ENCODE data around the gene PNLDC1. TPM values are rescaled to one million over a fixed set of nuclear protein-coding genes. Genes with fewer than 3 reads are reported as not detected.

PNLDC1 gene
- total RNA-seq, 2 donors from 2014 or later, result not detected

DNA sequence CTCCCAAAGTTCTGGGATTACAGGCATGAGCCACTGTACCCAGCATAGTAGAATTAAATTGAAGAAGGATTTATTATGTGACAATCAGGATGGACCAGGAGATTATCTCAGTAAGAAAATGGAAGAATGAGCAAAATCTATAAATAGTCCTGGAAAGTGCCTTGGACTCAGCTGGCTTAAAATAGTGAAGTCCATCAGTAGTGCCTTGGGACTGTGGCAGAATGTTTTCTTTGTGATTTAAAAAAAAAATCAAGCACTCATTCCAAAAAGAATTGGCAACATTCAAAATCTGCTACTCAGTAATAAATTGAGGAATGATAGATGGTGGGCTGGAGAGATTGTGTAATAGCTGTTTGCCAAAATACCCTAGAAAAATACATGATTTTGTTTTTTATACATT lies 53.7 kb downstream of the PNLDC1 start:
- Mint-ChIP-seq H3K36me3 (ENCODE audit: low read depth) (no peaks in the 10 kb centered on the region), H3K9me3 (peaks cover 16% of the 10 kb centered on the region), H3K27me3 (ENCODE audit: insufficient read depth) (no peaks in the 10 kb centered on the region), H3K27ac (no peak overlapping the region), H3K4me3 (no peak overlapping the region), H3K4me1 (peaks cover 2% of the 10 kb centered on the region)
- no peak overlapping the region for H3K9ac ChIP-seq (ENCODE audit: extremely low read depth, low read length, poor library complexity, severe bottlenecking)
- no peak overlapping the region for H3K27ac ChIP-seq (ENCODE audit: low read depth, low read length)
- DNase-seq, result no peak
- no peaks in the 10 kb centered on the region for H3K36me3 ChIP-seq (ENCODE audit: control insufficient read depth, insufficient read depth, low read length)
- no peaks in the 10 kb centered on the region for H3K27me3 ChIP-seq (ENCODE audit: control insufficient read depth, insufficient read depth, low read length, poor library complexity, severe bottlenecking)
- no peaks in the 10 kb centered on the region for H3K4me1 ChIP-seq (ENCODE audit: control insufficient read depth, insufficient read depth, low read length)
- H3K9me3 ChIP-seq (ENCODE audit: control insufficient read depth, low read length), result peaks cover 11% of the 10 kb centered on the region
- no peak overlapping the region for H3K4me3 ChIP-seq (ENCODE audit: low read length)
- TF ChIP-seq, protein P1, sequence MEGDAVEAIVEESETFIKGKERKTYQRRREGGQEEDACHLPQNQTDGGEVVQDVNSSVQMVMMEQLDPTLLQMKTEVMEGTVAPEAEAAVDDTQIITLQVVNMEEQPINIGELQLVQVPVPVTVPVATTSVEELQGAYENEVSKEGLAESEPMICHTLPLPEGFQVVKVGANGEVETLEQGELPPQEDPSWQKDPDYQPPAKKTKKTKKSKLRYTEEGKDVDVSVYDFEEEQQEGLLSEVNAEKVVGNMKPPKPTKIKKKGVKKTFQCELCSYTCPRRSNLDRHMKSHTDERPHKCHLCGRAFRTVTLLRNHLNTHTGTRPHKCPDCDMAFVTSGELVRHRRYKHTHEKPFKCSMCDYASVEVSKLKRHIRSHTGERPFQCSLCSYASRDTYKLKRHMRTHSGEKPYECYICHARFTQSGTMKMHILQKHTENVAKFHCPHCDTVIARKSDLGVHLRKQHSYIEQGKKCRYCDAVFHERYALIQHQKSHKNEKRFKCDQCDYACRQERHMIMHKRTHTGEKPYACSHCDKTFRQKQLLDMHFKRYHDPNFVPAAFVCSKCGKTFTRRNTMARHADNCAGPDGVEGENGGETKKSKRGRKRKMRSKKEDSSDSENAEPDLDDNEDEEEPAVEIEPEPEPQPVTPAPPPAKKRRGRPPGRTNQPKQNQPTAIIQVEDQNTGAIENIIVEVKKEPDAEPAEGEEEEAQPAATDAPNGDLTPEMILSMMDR (conservative IDR thresholded peaks at IDR 0.05), result no peak

DNA sequence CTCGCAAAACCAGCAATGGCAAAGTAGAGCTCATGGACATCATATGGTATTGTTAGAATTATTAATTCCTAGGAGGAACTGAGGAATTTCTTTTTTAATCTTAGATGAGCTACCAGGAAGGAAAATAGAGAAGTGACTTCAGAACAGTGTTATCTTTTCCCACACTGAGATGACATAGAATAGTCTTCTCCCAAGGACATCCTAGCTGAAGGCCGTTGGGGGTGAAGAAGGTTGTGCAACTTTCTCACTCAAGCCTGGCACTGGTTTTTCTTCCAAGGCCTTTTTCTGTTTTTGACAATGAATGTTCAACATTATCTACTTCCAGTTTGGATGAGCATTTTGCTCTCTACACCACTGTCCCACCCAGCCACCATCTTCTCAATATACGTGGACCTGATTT lies 54.9 kb downstream of the PNLDC1 start:
- no peaks in the 10 kb centered on the region for H3K36me3 Mint-ChIP-seq (ENCODE audit: low read depth)
- no peak overlapping the region for H3K27ac Mint-ChIP-seq

DNA sequence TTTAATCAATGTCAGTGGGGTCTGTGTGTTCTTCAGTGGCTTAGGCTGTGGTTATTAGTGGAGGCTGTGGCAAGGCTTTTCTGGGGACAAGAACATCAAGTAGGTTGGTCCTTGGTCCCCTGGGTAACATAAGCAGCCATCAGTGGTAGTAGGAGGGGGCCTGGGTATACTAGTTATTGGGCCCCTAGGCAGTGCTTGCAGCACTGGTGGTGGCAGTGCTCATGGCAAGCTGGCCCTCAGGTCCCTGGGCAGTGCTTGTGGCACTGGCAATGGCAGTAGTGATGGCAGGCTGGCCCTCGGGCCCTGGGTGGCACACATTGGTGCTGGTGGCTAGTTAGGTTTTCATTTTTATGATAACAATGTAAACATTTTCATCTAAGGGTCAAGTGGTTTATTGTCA lies 58.2 kb downstream of the PNLDC1 start:
- Mint-ChIP-seq H3K36me3 (ENCODE audit: low read depth) (no peaks in the 10 kb centered on the region), H3K27me3 (ENCODE audit: insufficient read depth) (no peaks in the 10 kb centered on the region), H3K27ac (no peak overlapping the region), H3K4me1 (no peaks in the 10 kb centered on the region), H3K9me3 (no peaks in the 10 kb centered on the region), H3K4me3 (no peak overlapping the region)
- Histone ChIP-seq H3K36me3 (ENCODE audit: control insufficient read depth, insufficient read depth, low read length) (no peaks in the 10 kb centered on the region), H3K4me1 (ENCODE audit: control insufficient read depth, insufficient read depth, low read length) (no peaks in the 10 kb centered on the region), H3K4me3 (ENCODE audit: low read length) (no peak overlapping the region), H3K9me3 (ENCODE audit: control insufficient read depth, low read length) (no peaks in the 10 kb centered on the region), H3K27me3 (ENCODE audit: control insufficient read depth, insufficient read depth, low read length, poor library complexity, severe bottlenecking) (no peaks in the 10 kb centered on the region), H3K9ac (ENCODE audit: extremely low read depth, low read length, poor library complexity, severe bottlenecking) (no peak overlapping the region), H3K27ac (ENCODE audit: low read depth, low read length) (no peak overlapping the region)
- TF ChIP-seq, protein P1 (conservative IDR thresholded peaks at IDR 0.05), result no peak
- 90% methylated on average over 1 of the region's 1 CpG; no CpG with 5 or more reads in 1 of the 2 experiments for WGBS, 2 experiments (ENCODE audit: insufficient coverage in 1 of 2, insufficient read length in 1 of 2)
- no peak for DNase-seq

More for the DNA sequence above, 54.9 kb downstream of the PNLDC1 start:
- H3K27me3 Mint-ChIP-seq (ENCODE audit: insufficient read depth), result no peaks in the 10 kb centered on the region
- Histone ChIP-seq H3K27ac (ENCODE audit: low read depth, low read length) (no peak overlapping the region), H3K4me1 (ENCODE audit: control insufficient read depth, insufficient read depth, low read length) (no peaks in the 10 kb centered on the region), H3K36me3 (ENCODE audit: control insufficient read depth, insufficient read depth, low read length) (no peaks in the 10 kb centered on the region), H3K27me3 (ENCODE audit: control insufficient read depth, insufficient read depth, low read length, poor library complexity, severe bottlenecking) (no peaks in the 10 kb centered on the region), H3K9ac (ENCODE audit: extremely low read depth, low read length, poor library complexity, severe bottlenecking) (no peak overlapping the region), H3K9me3 (ENCODE audit: control insufficient read depth, low read length) (peaks cover 3% of the 10 kb centered on the region), H3K4me3 (ENCODE audit: low read length) (no peak overlapping the region)
- peaks cover 2% of the 10 kb centered on the region for H3K4me1 Mint-ChIP-seq
- H3K4me3 Mint-ChIP-seq, result no peak overlapping the region
- peaks cover 4% of the 10 kb centered on the region for H3K9me3 Mint-ChIP-seq
- 90 to 91% methylated on average over 2 to 3 of the region's 3 CpGs for WGBS, 2 experiments (ENCODE audit: insufficient coverage in 1 of 2, insufficient read length in 1 of 2)
- no peak for DNase-seq
- TF ChIP-seq, protein P1 (conservative IDR thresholded peaks at IDR 0.05), result no peak

All from endodermal cell (in vitro differentiated cells).